Heart left ventricle (tissue), 16 donors: ENCODE measurements around the gene ALOXE3. TPM values are rescaled to one million over a fixed set of nuclear protein-coding genes. Genes with fewer than 3 reads are reported as not detected.
A peak's percentile ranks its signal among the peaks of the same experiment; 100 is the strongest.

ENCODE experiments used
- ATAC-seq, 4 donors: fragments of 200-7000 bp; cut with Tn5 transposase; one replicate each; pipeline ENCODE4 v1.9.1; 2020 to 2022; ENCODE audit warnings: moderate library complexity in 4 of 4, mild to moderate bottlenecking in 3 of 4, moderate number of reproducible peaks in 1 of 4
- DNase-seq, 5 donors: peaks; one replicate each; pipeline ENCODE4 v3.0.0-alpha.2; 2020
- H3K27ac ChIP-seq, 12 donors: fragments of 200-600 bp; sonication (generic) in 4 of 12; one replicate each; pipeline versions ENCODE4 v1.5.0 to v1.8.0; 2016 to 2022; ENCODE audit warnings: mild to moderate bottlenecking in 2 of 12
- H3K27me3 ChIP-seq, 9 donors: fragments of 200-600 bp; sonication (generic) in 2 of 9; one replicate each; pipeline versions ENCODE4 v1.5.1 to v1.8.0; 2016 to 2022; ENCODE audit warnings: mild to moderate bottlenecking in 3 of 9
- H3K36me3 ChIP-seq, 9 donors: fragments of 200-600 bp; sonication (generic) in 2 of 9; one replicate each; pipeline versions ENCODE4 v1.5.0 to v1.8.0; 2018 to 2022; ENCODE audit warnings: mild to moderate bottlenecking in 2 of 9
- H3K4me1 ChIP-seq, 12 donors: fragments of 200-600 bp; sonication (generic) in 4 of 12; one replicate each; pipeline versions ENCODE4 v1.5.0 to v1.8.0; 2016 to 2022; ENCODE audit warnings: mild to moderate bottlenecking in 3 of 12
- H3K4me3 ChIP-seq, 12 donors: fragments of 200-600 bp; sonication (generic) in 4 of 12; one replicate each; pipeline versions ENCODE4 v1.5.0 to v1.8.0; 2017 to 2022; ENCODE audit warnings: mild to moderate bottlenecking in 9 of 12, moderate library complexity in 4 of 12
- H3K9me3 ChIP-seq, 12 donors: fragments of 200-600 bp; sonication (generic) in 4 of 12; one replicate each; pipeline versions ENCODE4 v1.5.0 to v1.8.0; 2016 to 2022; ENCODE audit warnings: mild to moderate bottlenecking in 1 of 12
- CTCF ChIP-seq, 12 donors: fragments of 200-600 bp; sonication (generic) in 4 of 12; IDR thresholded peaks; one replicate each; pipeline versions ENCODE4 v1.5.0 to v1.8.0; 2018 to 2022; ENCODE audit warnings: antibody characterized with exemption in 12 of 12, mild to moderate bottlenecking in 5 of 12
- POLR2A ChIP-seq, 2 donors: fragments of 450-650 bp; IDR thresholded peaks; one replicate each; pipeline ENCODE4 v1.6.1; 2017; ENCODE audit warnings: antibody characterized with exemption in 2 of 2, mild to moderate bottlenecking in 2 of 2, moderate library complexity in 2 of 2
- WGBS, 4 donors: extraction: QIAGEN DNeasy Blood & Tissue Kit in 2 of 4; methylation state at CpG; one replicate each; pipeline versions ENCODE4 v1.1.5 to v1.1.7; 2013 to 2018; 5-methylcytosine and 5-hydroxymethylcytosine counted together
- intact Hi-C, 10 donors: fragments of 100-400 bp; cut with DNase I; formaldehyde crosslinking; loops; one replicate each; pipeline versions ENCODE4 v1.11.1 to v1.14.2; 2022
- polyA plus RNA-seq, 2 donors: library from polyadenylated mRNA; stranded (reverse); fragments of 200-250 nt; gene quantifications; one replicate each; pipeline ENCODE4 v1.2.3, GENCODE V29; 2013
- total RNA-seq, 9 donors: library from RNA; depleted of rRNA in 2 of 9; stranded (reverse); fragments of >200 nt in 2 of 9; fragmentation: NEBNext Ultra II Directional in 3 of 9; extraction: Animal tissue kit (Norgen Biotek cat#: 25700) in 3 of 9; gene quantifications; one replicate each; pipeline versions ENCODE4 v1.1.0 to v1.2.4, GENCODE V29; 2016 to 2023
- donor health status: ischemic (EF 13 %, LVEDD 7.1; RV severe dilation, severe dysfunction).
- donor health status: healthy with polysubstance abuse.
- donor health status: DM: no; HTN: yes; CAD: no.
- donor health status: DM: no; HTN: no; CAD: no.
- donor health status: ischemic (EF 25% LVEDD 6.9; RV normal size, moderate dysfunction).
- donor health status: ischemic (EF 25% LVEDD 5.7; RV mildly dilated, moderate dysfunction).
- donor health status: healthy.
- donor health status: DM: yes; HTN: yes; CAD: no.
- donor health status: ischemic (EF 35%, LVEDD 5.7; RV mildly dilated, moderate dysfunction).
- donor health status: nonischemic (EF 11% LVEDD 7.7; RV severe dilation, severe dysfunction).
- donor health status: DM: yes; HTN: yes; CAD: no.
- donor health status: PGD.
- donor health status: ischemic (EF 29% LVEDD 5.4; RV normal size, mild dysfunction).
- donor health status: nonischemic (EF 23%, LVEDD 6.1; RV moderate dilation, normal function).

Gene ALOXE3
- total and polyA plus RNA-seq, 11 donors = 0.12 TPM; not detected in 10

- H3K4me1 ChIP-seq = peaks cover 7 to 65% (median 52%) of the 10 kb centered on the region in 12 donors
- no peaks in the 10 kb centered on the region for H3K36me3 ChIP-seq
- TF ChIP-seq POLR2A (IDR thresholded peaks at IDR 0.05) = no peak
- TF ChIP-seq CTCF (IDR thresholded peaks at IDR 0.05) = no peak
- WGBS, 4 donors = 0 to 1% (median 1%) methylated on average over 34 to 35 of the region's 35 CpGs
- H3K27me3 ChIP-seq = peaks cover 0 to 73% (median 0%) of the 10 kb centered on the region in 9 donors
- no peaks in the 10 kb centered on the region for H3K9me3 ChIP-seq
- DNase-seq = peak in 1 of 5 donors; percentile 32
- H3K27ac ChIP-seq = peak overlapping the region; percentile 5 to 82 (median 68)
- ATAC-seq = peak in 1 of 4 donors; percentile 4
- intact Hi-C loops = loop anchor here in 3 of 10 donors (10.0 kb wide), 2 partner anchors 99 to 169 kb away; partner anchors contain the start of gene SLC25A35 (in 2 of the 3)
- peak overlapping the region; percentile 62 to 79 (median 70) for H3K4me3 ChIP-seq
These were observed 7.7 kb upstream of the ALOXE3 start for GRCh38 chr17:8125947-8126490.

GRCh38 chr17:8125154-8125946 is 7.0 kb upstream of the ALOXE3 start:
- Histone ChIP-seq H3K9me3 (no peaks in the 10 kb centered on the region), H3K27ac (peak overlapping the region in 10 of 12 donors; percentile 45 to 82 (median 70)), H3K36me3 (no peaks in the 10 kb centered on the region), H3K4me3 (peak overlapping the region; percentile 62 to 79 (median 70)), H3K27me3 (peaks cover 0 to 69% (median 0%) of the 10 kb centered on the region in 9 donors), H3K4me1 (peaks cover 7 to 72% (median 56%) of the 10 kb centered on the region in 12 donors)
- 2 to 7% (median 2%) methylated on average over 35 to 40 of the region's 40 CpGs for WGBS, 4 donors
- ATAC-seq = peak; percentile 13 to 56 (median 24)
- TF ChIP-seq POLR2A (IDR thresholded peaks at IDR 0.05) (no peak), CTCF (IDR thresholded peaks at IDR 0.05) (no peak)
- intact Hi-C loops = loop anchor here in 3 of 10 donors (10.0 kb wide), 2 partner anchors 99 to 169 kb away; partner anchors contain the start of gene SLC25A35 (in 2 of the 3)
- peak in 4 of 5 donors; percentile 68 to 79 (median 76) for DNase-seq

- intact Hi-C loops = loop anchor here in 9 of 10 donors (1.0 to 10.0 kb wide), 7 partner anchors 33 to 170 kb away; partner anchors contain the start of genes VAMP2 (in 3 of the 9) and SLC25A35 (in 2 of the 9)
- TF ChIP-seq CTCF (IDR thresholded peaks at IDR 0.05) (no peak), POLR2A (IDR thresholded peaks at IDR 0.05) (no peak)
- peaks cover 0 to 63% (median 0%) of the 10 kb centered on the region in 9 donors for H3K27me3 ChIP-seq
These were observed 6.2 kb upstream of the ALOXE3 start for GRCh38 chr17:8124350-8125153.

More at GRCh38 chr17:8124350-8125153, 6.2 kb upstream of the ALOXE3 start:
- H3K9me3 ChIP-seq = no peaks in the 10 kb centered on the region
- peak overlapping the region in 10 of 12 donors; percentile 42 to 79 (median 72) for H3K4me3 ChIP-seq
- ATAC-seq = no peak
- peaks cover 7 to 77% (median 56%) of the 10 kb centered on the region in 12 donors for H3K4me1 ChIP-seq
- no peak for DNase-seq
- H3K27ac ChIP-seq = no peak overlapping the region
- no peaks in the 10 kb centered on the region for H3K36me3 ChIP-seq
- 5 to 27% (median 9%) methylated on average over 24 of the region's 24 CpGs for whole genome bisulfite sequencing, 4 donors
